GM21737 (cell line): ENCODE results near the gene NDEL1.

Experiments used
- ATAC-seq: cut with Tn5 transposase; IDR thresholded peaks from one replicate; pipeline ENCODE4 v1.9.1; 2021; ENCODE audit warnings: mild to moderate bottlenecking, moderate library complexity; ENCODE audit not compliant: unreplicated experiment

The NDEL1 gene

DNA sequence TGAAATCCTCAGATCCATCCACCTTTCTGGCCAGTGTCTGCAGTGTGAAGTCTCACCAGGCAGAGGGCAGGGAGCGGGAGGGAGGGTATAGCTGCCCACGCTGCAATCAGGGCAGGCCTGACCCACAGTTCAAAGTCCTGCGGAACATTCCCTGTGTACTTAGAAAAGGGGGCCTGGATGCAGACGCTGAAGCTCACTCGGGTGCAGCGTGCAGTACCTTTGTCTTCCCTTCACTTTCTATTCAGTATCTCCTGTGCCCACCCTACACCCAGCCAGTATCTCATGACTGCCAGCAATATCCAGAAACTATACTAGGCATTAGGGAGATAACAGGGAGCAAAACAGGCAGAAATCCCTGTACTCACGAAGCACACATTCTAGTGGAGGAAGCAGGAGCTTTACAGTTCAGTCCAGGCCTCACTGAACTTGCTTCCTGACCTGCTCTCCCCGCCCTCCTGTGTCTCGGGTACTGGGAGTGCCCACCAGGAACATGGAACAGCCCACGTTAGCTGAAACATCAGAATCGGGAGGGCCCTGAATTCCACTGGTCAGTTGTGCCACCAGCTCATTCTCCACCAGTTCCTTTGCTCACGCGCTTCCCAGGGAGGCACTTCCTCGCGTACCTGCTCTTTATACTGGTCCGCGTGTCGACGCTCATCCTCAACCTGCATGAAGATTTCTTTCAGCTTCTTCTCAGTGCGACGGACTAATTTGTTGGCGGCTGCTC is 42.2 kb downstream of the NDEL1 start:
- ATAC-seq, result no peak

GRCh38 chr17:8479431-8479947 is 43.8 kb downstream of the NDEL1 start:
- ATAC-seq, result no peak

DNA sequence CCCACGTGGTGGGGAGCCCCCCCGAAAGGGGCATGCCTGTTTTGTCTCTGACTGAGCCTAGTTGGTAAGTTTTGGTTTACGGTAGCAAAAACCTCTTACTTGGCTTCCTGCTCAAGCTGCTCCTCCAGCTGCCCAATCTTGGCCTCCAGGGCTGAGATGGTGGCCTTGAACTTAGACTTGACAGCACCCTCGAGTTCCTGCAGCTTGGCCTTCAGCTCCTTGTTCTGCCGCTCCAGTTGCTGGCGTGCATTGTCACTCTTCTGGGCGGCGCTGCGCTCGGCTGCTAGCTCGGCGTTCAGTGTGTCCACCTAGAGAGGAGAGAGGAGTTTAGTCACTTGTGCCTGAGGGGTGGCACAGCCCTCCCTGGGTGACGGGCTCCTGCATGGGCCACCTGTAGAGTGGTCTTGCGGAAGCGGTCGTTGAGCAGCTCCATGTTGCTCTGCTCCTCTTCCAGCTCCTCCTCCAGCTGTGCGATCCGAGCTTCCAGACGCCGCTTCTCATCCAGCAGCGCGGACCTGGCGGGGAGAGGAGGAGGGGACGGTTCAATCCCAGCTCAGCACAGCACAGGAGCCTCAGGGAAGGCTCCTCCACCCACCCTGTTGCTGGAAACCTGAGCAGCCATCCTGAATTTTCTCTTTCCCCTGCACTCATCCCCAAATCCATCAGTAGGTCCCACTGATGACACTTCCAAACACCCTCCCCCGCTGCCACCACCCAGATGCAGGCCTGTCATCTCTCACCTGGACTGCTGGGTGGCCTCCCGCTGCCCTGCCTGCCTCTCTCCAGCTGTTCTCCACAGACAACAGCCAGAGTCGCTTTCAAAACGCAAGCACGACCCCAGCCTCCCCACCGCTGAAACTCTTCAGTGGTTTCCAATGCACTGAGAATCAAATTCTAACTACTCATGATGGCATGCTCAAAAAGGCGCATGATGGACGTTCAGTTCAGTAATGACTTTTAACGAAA is 44.6 kb downstream of the NDEL1 start:
- no peak for ATAC-seq

GRCh38 chr17:8481089-8481488 is 45.4 kb downstream of the NDEL1 start:
- ATAC-seq, result no peak

- ATAC-seq, result no peak
Observed at GRCh38 chr17:8481703-8482102, 46.0 kb downstream of the NDEL1 start.

- ATAC-seq, result no peak
Observed at GRCh38 chr17:8482546-8482945, 46.9 kb downstream of the NDEL1 start.

DNA sequence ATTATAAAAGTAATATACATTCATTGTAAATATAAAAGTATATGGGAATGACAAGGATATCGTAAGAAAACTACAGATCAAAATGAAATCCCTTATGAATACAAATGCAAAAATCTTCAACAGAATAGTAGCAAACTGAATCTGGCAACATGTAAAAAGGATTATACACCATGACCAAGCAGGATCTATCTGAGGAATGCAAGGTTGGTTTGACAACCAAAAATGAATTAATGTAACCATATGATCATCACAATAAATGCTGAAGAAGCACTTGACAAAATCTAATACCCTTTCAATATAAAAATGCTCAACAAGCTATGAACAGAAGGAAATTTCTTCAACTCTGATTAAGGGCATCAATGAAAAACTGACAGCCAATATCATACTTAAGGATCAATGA is 48.8 kb downstream of the NDEL1 start:
- ATAC-seq, result no peak

GRCh38 chr17:8485491-8485890 is 49.8 kb downstream of the NDEL1 start:
- no peak for ATAC-seq

GRCh38 chr17:8487130-8487645 is 51.5 kb downstream of the NDEL1 start:
- ATAC-seq, result no peak

DNA sequence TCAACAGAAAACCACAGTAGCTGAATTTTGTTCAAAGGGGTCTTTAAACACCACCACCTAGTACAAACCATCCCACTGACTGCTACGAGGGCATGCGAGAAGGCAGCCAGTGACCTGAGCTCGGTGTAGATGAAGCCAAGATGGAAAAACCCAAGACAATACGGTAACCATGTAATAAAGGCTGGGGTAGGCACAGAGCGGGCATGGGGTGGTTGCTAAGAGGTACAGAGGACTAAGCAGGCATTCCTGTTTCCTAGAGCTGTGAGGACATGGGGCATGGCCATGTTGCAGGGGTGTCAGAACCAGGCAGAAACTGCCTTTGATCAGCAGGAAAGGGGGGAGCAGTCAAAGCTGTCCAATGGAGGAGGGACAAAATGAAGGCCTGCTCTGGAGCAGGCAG is 52.1 kb downstream of the NDEL1 start:
- ATAC-seq, result no peak

- ATAC-seq, result no peak
Observed at GRCh38 chr17:8488491-8488890, 52.8 kb downstream of the NDEL1 start.

GRCh38 chr17:8488901-8489300 is 53.2 kb downstream of the NDEL1 start:
- ATAC-seq, result no peak

DNA sequence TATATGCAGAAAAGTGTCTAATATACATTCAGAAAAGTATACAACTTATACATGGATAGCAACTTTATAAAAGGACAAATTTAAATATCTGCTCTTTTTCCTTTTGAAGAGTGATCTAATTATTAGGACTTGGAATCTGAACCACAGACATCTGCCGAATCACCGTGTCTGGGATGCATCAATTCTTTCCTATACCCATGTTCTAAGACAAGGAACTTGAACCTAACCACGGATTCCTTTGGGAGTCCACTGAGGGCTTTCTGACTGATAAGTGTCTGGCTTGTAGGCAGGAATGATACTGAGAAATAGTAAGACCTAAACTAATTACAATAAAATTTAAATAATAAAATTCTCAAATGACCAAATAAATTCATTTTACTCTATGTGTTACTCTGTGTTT is 54.2 kb downstream of the NDEL1 start:
- no peak for ATAC-seq

DNA sequence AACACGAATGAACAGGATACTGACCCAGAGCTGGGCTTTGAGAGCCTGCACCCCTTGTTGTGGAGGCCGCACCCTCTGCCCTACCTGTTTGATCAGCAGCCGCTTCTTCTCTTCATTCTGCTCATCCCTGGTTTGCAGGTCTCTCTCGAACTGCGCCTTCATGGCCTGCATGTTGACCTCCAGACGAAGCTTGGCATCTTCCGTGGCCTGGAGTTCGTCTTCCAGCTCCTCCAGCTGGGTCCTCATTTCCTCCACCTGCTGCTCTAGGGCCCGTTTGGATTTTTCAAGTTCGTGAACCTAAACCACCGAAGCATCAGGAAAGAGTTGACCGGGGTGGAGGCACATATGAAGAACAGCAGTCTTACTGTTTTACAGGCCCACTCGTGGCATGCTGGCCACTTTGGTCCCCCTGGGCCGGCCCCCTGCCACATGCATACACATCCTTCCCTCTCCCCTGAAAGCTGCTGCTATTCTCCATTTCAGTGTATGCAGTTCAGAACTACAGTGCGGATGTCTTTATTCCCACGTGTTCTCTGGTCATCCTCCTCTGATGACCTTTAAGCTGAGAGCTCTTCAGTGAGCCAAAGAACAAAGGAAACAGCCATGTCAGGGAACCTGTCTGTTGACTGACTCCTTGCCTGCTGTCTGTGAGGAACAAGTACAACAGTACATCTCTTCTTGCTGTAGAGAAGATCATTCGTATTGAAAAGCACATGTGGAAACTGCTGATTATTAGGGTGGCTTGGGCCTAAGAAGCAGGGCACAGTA is 54.8 kb downstream of the NDEL1 start:
- no peak for ATAC-seq

DNA sequence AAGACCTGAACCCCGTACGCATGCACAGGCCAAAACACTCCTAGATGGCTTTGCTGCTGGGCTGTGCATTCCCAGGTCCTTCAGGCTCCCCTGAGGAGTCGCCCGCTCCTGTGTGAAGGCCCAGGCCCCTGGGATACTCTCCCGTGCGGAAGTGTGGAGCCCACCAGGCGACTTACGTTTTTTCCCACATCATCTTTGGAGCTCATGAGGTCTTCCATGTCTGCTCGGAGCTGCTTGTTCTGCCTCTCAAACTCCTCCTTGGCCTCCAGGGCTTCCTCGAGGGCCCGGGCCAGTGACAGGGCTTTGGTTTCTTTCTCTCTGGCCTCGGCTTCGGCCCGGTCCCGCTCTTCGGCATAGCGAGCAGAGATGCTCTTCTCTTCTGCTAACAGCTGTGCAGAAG is 56.4 kb downstream of the NDEL1 start:
- no peak for ATAC-seq

GRCh38 chr17:8494021-8494420 is 58.3 kb downstream of the NDEL1 start:
- ATAC-seq, result no peak

DNA sequence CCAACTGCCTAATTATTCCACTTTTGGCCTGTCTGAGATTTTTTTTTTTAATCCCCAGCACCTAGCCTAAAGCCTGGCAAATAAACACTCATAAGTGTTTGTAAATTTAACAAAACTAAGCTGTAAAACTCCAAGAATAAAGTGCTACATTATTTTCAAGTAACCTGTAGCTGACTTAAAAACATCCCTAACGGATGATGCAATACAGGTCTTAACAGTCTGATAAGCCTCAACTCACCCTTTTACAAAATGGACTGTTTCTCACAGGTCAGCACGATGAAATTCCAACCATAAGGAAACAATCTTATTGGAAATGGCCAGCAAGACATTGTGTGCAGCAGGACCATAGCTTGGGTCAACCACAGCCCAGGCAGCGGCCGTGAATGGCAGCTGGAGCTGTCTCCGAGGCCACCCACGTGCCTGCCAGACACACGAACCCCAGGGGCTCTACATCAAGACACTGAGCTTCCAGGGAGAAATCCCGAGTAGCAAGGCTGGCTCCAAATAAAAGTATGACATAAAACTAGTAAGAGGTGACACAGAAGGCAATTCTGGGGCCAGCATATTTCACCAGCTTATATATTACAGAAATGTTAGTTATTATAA is 58.9 kb downstream of the NDEL1 start:
- no peak for ATAC-seq

GRCh38 chr17:8496081-8496480 is 60.4 kb downstream of the NDEL1 start:
- no peak for ATAC-seq

GRCh38 chr17:8499171-8499570 is 63.5 kb downstream of the NDEL1 start:
- no peak for ATAC-seq

DNA sequence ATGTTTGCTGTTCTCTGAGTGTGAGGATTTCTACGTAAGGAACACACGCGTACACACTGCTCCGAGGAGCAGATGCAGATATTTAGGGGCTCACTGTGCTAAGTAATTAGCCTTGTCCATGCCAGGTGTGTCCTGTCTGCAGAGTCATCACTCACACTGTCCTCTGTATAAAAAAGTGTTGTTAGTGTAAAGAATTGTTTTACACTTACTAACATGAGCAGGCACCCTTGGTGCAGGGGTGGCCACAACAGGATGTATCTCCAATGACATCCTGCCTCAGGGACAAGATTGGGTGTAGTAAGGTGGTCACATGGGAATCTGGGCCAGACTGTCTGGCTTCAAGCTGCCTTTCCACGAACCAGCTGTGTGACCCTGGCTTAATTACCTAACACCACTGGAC is 63.9 kb downstream of the NDEL1 start:
- no peak for ATAC-seq

GRCh38 chr17:8500609-8501008 is 64.9 kb downstream of the NDEL1 start:
- ATAC-seq, result no peak
